GM12878 (cell line): Measurements from ENCODE around the gene PRKCZ.

Experiments used
- CTCF ChIP-seq, 3 experiments: IDR thresholded peaks in 2 of 3; conservative IDR thresholded peaks in 1 of 3; 2 replicates each; pipeline ENCODE4 v1.5.1; 2011; ENCODE audit warnings: low read depth in 3 of 3, low read length in 3 of 3, mild to moderate bottlenecking in 3 of 3, control low read depth in 2 of 3, moderate library complexity in 2 of 3, inconsistent platforms in 1 of 3, mixed read lengths in 1 of 3; ENCODE audit not compliant: control insufficient read depth in 2 of 3, insufficient read depth in 1 of 3; ENCODE audit errors: extremely low read depth in 1 of 3
- EP300 ChIP-seq, 2 experiments: fragments of 150-350 bp in 1 of 2; IDR thresholded peaks; 2 replicates each; pipeline ENCODE4 v1.6.1; 2011 to 2012; ENCODE audit warnings: low read depth in 2 of 2, low read length in 2 of 2, borderline replicate concordance in 1 of 2, improper control_type of control experiment in 1 of 2, inconsistent platforms in 1 of 2; ENCODE audit not compliant: control insufficient read depth in 1 of 2
- FOS ChIP-seq: IDR thresholded peaks from 3 replicates; pipeline ENCODE4 v1.6.1; 2011; ENCODE audit warnings: borderline replicate concordance; ENCODE audit not compliant: insufficient read length; ENCODE audit errors: extremely low read depth
- GABPA ChIP-seq: IDR thresholded peaks from 2 replicates; pipeline ENCODE4 v1.6.1; 2014; ENCODE audit warnings: antibody characterized with exemption, low read depth, mild to moderate bottlenecking, inconsistent platforms
- MAX ChIP-seq: IDR thresholded peaks from 2 replicates; pipeline ENCODE4 v1.6.1; 2012; ENCODE audit warnings: low read depth, low read length, improper control_type of control experiment
- PBX3 ChIP-seq: IDR thresholded peaks from 2 replicates; pipeline ENCODE4 v1.6.1; 2011; ENCODE audit warnings: mild to moderate bottlenecking, low read depth, low read length, moderate library complexity; ENCODE audit not compliant: insufficient replicate concordance
- POLR2A ChIP-seq: IDR thresholded peaks from 2 replicates; pipeline ENCODE4 v1.6.1; 2011; ENCODE audit warnings: low read depth, mild to moderate bottlenecking, low read length
- POLR2AphosphoS2 ChIP-seq: IDR thresholded peaks from 2 replicates; pipeline ENCODE4 v1.6.1; 2011; ENCODE audit warnings: low read depth, mild to moderate bottlenecking, low read length, improper control_type of control experiment, moderate library complexity
- SRF ChIP-seq, 2 experiments: IDR thresholded peaks; 2 replicates each; pipeline ENCODE4 v1.6.1; 2011; ENCODE audit warnings: low read depth in 2 of 2, low read length in 2 of 2, mild to moderate bottlenecking in 1 of 2, moderate library complexity in 1 of 2
- YY1 ChIP-seq: IDR thresholded peaks from 2 replicates; pipeline ENCODE4 v1.6.1; 2011; ENCODE audit warnings: low read depth, mild to moderate bottlenecking, low read length
- ZNF274 ChIP-seq: IDR thresholded peaks from one replicate; pipeline ENCODE4 v1.8.0; 2011; ENCODE audit not compliant: insufficient read length, insufficient read depth
- TF ChIP-seq, protein P1 (sequence below): fragments of 450-650 bp; IDR thresholded peaks from 2 replicates; pipeline ENCODE4 v1.6.1; 2017; ENCODE audit warnings: antibody characterized with exemption, mild to moderate bottlenecking, moderate library complexity

GRCh38 chr1:2107586-2108212 lies 57.5 kb downstream of the PRKCZ start:
- no peak for TF ChIP-seq CTCF (IDR thresholded peaks at IDR 0.05 in 2 of 3, conservative IDR thresholded peaks at IDR 0.05 in 1 of 3; ENCODE audit: control insufficient read depth in 2 of 3, extremely low read depth in 1 of 3, insufficient read depth in 1 of 3, low read depth in 3 of 3, low read length in 3 of 3)
- no peak for TF ChIP-seq POLR2A
- TF ChIP-seq, protein P1, sequence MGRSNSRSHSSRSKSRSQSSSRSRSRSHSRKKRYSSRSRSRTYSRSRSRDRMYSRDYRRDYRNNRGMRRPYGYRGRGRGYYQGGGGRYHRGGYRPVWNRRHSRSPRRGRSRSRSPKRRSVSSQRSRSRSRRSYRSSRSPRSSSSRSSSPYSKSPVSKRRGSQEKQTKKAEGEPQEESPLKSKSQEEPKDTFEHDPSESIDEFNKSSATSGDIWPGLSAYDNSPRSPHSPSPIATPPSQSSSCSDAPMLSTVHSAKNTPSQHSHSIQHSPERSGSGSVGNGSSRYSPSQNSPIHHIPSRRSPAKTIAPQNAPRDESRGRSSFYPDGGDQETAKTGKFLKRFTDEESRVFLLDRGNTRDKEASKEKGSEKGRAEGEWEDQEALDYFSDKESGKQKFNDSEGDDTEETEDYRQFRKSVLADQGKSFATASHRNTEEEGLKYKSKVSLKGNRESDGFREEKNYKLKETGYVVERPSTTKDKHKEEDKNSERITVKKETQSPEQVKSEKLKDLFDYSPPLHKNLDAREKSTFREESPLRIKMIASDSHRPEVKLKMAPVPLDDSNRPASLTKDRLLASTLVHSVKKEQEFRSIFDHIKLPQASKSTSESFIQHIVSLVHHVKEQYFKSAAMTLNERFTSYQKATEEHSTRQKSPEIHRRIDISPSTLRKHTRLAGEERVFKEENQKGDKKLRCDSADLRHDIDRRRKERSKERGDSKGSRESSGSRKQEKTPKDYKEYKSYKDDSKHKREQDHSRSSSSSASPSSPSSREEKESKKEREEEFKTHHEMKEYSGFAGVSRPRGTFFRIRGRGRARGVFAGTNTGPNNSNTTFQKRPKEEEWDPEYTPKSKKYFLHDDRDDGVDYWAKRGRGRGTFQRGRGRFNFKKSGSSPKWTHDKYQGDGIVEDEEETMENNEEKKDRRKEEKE, result no peak
- no peak for TF ChIP-seq GABPA
- no peak for TF ChIP-seq EP300 (IDR thresholded peaks at IDR 0.05; ENCODE audit: borderline replicate concordance in 1 of 2, control insufficient read depth in 1 of 2, low read depth in 2 of 2, low read length in 2 of 2)
- no peak for TF ChIP-seq SRF (IDR thresholded peaks at IDR 0.05; ENCODE audit: low read depth in 2 of 2, low read length in 2 of 2)
- TF ChIP-seq PBX3, result no peak
- TF ChIP-seq POLR2AphosphoS2, result no peak
- TF ChIP-seq FOS, result no peak
- no peak for TF ChIP-seq YY1
- TF ChIP-seq ZNF274, result no peak
- TF ChIP-seq MAX, result no peak
